ENCODE measurements around the gene ANO1. TPM values are rescaled to one million over a fixed set of nuclear protein-coding genes. Genes with fewer than 3 reads are reported as not detected.

ANO1 gene
- total and polyA plus RNA-seq, 2 of the 8 experiments (the other 6 are each of a cell fraction or from before 2014, with no cell fraction given) = 4.7 to 5.0 TPM

DNA sequence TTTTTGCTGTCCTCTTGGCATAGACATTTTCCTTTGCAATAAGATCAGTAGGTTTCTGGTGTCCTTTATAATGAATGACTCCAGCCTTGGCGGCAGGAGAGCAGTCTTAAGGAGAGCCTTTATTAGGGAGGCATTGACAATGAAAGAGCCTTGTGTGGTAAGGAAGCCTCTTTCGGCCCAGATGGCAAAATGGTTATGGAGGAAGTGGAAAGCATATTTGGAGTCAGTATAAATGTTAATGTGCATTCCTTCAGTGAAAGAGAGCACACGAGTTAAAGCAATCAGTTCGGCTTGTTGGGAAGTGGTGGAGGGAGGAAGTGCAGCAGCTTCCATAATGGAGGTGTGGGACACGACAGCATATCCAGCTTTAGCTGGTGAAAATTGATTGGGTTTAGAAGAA is 18.1 kb upstream of the ANO1 start (continued):
- TF ChIP-seq, protein P1, sequence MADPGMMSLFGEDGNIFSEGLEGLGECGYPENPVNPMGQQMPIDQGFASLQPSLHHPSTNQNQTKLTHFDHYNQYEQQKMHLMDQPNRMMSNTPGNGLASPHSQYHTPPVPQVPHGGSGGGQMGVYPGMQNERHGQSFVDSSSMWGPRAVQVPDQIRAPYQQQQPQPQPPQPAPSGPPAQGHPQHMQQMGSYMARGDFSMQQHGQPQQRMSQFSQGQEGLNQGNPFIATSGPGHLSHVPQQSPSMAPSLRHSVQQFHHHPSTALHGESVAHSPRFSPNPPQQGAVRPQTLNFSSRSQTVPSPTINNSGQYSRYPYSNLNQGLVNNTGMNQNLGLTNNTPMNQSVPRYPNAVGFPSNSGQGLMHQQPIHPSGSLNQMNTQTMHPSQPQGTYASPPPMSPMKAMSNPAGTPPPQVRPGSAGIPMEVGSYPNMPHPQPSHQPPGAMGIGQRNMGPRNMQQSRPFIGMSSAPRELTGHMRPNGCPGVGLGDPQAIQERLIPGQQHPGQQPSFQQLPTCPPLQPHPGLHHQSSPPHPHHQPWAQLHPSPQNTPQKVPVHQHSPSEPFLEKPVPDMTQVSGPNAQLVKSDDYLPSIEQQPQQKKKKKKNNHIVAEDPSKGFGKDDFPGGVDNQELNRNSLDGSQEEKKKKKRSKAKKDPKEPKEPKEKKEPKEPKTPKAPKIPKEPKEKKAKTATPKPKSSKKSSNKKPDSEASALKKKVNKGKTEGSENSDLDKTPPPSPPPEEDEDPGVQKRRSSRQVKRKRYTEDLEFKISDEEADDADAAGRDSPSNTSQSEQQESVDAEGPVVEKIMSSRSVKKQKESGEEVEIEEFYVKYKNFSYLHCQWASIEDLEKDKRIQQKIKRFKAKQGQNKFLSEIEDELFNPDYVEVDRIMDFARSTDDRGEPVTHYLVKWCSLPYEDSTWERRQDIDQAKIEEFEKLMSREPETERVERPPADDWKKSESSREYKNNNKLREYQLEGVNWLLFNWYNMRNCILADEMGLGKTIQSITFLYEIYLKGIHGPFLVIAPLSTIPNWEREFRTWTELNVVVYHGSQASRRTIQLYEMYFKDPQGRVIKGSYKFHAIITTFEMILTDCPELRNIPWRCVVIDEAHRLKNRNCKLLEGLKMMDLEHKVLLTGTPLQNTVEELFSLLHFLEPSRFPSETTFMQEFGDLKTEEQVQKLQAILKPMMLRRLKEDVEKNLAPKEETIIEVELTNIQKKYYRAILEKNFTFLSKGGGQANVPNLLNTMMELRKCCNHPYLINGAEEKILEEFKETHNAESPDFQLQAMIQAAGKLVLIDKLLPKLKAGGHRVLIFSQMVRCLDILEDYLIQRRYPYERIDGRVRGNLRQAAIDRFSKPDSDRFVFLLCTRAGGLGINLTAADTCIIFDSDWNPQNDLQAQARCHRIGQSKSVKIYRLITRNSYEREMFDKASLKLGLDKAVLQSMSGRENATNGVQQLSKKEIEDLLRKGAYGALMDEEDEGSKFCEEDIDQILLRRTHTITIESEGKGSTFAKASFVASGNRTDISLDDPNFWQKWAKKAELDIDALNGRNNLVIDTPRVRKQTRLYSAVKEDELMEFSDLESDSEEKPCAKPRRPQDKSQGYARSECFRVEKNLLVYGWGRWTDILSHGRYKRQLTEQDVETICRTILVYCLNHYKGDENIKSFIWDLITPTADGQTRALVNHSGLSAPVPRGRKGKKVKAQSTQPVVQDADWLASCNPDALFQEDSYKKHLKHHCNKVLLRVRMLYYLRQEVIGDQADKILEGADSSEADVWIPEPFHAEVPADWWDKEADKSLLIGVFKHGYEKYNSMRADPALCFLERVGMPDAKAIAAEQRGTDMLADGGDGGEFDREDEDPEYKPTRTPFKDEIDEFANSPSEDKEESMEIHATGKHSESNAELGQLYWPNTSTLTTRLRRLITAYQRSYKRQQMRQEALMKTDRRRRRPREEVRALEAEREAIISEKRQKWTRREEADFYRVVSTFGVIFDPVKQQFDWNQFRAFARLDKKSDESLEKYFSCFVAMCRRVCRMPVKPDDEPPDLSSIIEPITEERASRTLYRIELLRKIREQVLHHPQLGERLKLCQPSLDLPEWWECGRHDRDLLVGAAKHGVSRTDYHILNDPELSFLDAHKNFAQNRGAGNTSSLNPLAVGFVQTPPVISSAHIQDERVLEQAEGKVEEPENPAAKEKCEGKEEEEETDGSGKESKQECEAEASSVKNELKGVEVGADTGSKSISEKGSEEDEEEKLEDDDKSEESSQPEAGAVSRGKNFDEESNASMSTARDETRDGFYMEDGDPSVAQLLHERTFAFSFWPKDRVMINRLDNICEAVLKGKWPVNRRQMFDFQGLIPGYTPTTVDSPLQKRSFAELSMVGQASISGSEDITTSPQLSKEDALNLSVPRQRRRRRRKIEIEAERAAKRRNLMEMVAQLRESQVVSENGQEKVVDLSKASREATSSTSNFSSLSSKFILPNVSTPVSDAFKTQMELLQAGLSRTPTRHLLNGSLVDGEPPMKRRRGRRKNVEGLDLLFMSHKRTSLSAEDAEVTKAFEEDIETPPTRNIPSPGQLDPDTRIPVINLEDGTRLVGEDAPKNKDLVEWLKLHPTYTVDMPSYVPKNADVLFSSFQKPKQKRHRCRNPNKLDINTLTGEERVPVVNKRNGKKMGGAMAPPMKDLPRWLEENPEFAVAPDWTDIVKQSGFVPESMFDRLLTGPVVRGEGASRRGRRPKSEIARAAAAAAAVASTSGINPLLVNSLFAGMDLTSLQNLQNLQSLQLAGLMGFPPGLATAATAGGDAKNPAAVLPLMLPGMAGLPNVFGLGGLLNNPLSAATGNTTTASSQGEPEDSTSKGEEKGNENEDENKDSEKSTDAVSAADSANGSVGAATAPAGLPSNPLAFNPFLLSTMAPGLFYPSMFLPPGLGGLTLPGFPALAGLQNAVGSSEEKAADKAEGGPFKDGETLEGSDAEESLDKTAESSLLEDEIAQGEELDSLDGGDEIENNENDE (IDR thresholded peaks at IDR 0.05; ENCODE audit: insufficient replicate concordance, low read length) = no peak
- TF ChIP-seq CBX8 (IDR thresholded peaks at IDR 0.05; ENCODE audit: borderline replicate concordance, low read depth, low read length) = no peak
- no peak for TF ChIP-seq MAX (IDR thresholded peaks at IDR 0.05)
- TF ChIP-seq KDM1A (IDR thresholded peaks at IDR 0.05; ENCODE audit: borderline replicate concordance, low read length) = no peak
- TF ChIP-seq TCF12 (IDR thresholded peaks at IDR 0.05; ENCODE audit: low read depth, low read length) = no peak
- TF ChIP-seq SIRT6 (IDR thresholded peaks at IDR 0.05; ENCODE audit: low read length) = no peak
- no peak for TF ChIP-seq JUND (IDR thresholded peaks at IDR 0.05; ENCODE audit: low read length)
- no peak for TF ChIP-seq TEAD4 (IDR thresholded peaks at IDR 0.05; ENCODE audit: low read depth, low read length)
- TF ChIP-seq CTBP2 (IDR thresholded peaks at IDR 0.05; ENCODE audit: borderline replicate concordance, insufficient read depth, insufficient read length, low read length) = no peak
- TF ChIP-seq, protein P2, sequence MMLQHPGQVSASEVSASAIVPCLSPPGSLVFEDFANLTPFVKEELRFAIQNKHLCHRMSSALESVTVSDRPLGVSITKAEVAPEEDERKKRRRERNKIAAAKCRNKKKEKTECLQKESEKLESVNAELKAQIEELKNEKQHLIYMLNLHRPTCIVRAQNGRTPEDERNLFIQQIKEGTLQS (IDR thresholded peaks at IDR 0.05; ENCODE audit: insufficient read depth, low read depth, low read length) = no peak
